IgD-negative memory B cell (primary cell): ENCODE data around the gene CCDC39. TPM values are rescaled to one million over a fixed set of nuclear protein-coding genes. Genes with fewer than 3 reads are reported as not detected.

ENCODE experiments used
- H3K27ac Mint-ChIP-seq, 3 donors: one replicate each; pipeline ENCODE4 v1.8.0; 2020 to 2022; ENCODE audit warnings: mild to moderate bottlenecking in 3 of 3, mixed read lengths in 3 of 3, moderate library complexity in 1 of 3
- H3K27me3 Mint-ChIP-seq: one replicate; pipeline ENCODE4 v1.8.0; 2021; ENCODE audit warnings: mixed read lengths
- H3K36me3 Mint-ChIP-seq: one replicate; pipeline ENCODE4 v1.8.0; 2020; ENCODE audit warnings: mild to moderate bottlenecking, mixed read lengths
- H3K4me1 Mint-ChIP-seq, 3 donors: one replicate each; pipeline ENCODE4 v1.8.0; 2020 to 2022; ENCODE audit warnings: mixed read lengths in 3 of 3, mild to moderate bottlenecking in 1 of 3
- H3K4me3 Mint-ChIP-seq, 4 donors: one replicate each; pipeline ENCODE4 v1.8.0; 2020 to 2022; ENCODE audit warnings: mild to moderate bottlenecking in 4 of 4, mixed read lengths in 4 of 4, moderate library complexity in 3 of 4
- H3K9me3 Mint-ChIP-seq, 3 donors: one replicate each; pipeline ENCODE4 v1.8.0; 2020 to 2021; ENCODE audit warnings: mixed read lengths in 3 of 3, mild to moderate bottlenecking in 1 of 3
- polyA plus RNA-seq: library from polyadenylated mRNA; unstranded; fragments of 300-500 nt; fragmentation: Illumina TruSeq; gene quantifications from one replicate; pipeline ENCODE4 v1.2.3, GENCODE V29; 2021

Gene CCDC39
- polyA plus RNA-seq, result not detected

- Mint-ChIP-seq H3K9me3 (peaks cover 0 to 9% (median 7%) of the 10 kb centered on the region in 3 donors), H3K4me3 (peak within 1 kb of the TSS; percentile 76 to 95 (median 88)), H3K27ac (peak within 1 kb of the TSS in 1 of 3 donors; percentile 13), H3K4me1 (peaks cover 11 to 20% (median 18%) of the 10 kb centered on the region in 3 donors), H3K27me3 (peaks cover 34% of the 10 kb centered on the region), H3K36me3 (no peaks in the 10 kb centered on the region)
These were observed at the start of gene CCDC39 for GRCh38 chr3:180679178-180680096. Gene CCDC39 (minus strand): TSS chr3:180679489. CDS start chr3:180679380, 109 bp downstream.

- no peaks in the 10 kb centered on the region for H3K27me3 Mint-ChIP-seq
- no peak overlapping the region for H3K4me3 Mint-ChIP-seq
- no peak overlapping the region for H3K27ac Mint-ChIP-seq
- H3K36me3 Mint-ChIP-seq, result no peaks in the 10 kb centered on the region
- H3K9me3 Mint-ChIP-seq, result peaks cover 0 to 5% (median 0%) of the 10 kb centered on the region in 3 donors
- no peaks in the 10 kb centered on the region for H3K4me1 Mint-ChIP-seq
These were observed 40.7 kb upstream of the CCDC39 start for GRCh38 chr3:180720012-180720411.

- H3K27ac Mint-ChIP-seq, result no peak overlapping the region
- H3K9me3 Mint-ChIP-seq, result peaks cover 0 to 5% (median 0%) of the 10 kb centered on the region in 3 donors
- no peaks in the 10 kb centered on the region for H3K27me3 Mint-ChIP-seq
- no peaks in the 10 kb centered on the region for H3K4me1 Mint-ChIP-seq
- no peaks in the 10 kb centered on the region for H3K36me3 Mint-ChIP-seq
- no peak overlapping the region for H3K4me3 Mint-ChIP-seq
These were observed 28.6 kb upstream of the CCDC39 start for GRCh38 chr3:180707896-180708295.

- Mint-ChIP-seq H3K27ac (no peak overlapping the region), H3K36me3 (no peaks in the 10 kb centered on the region), H3K4me3 (no peak overlapping the region), H3K27me3 (no peaks in the 10 kb centered on the region), H3K9me3 (peaks cover 0 to 5% (median 4%) of the 10 kb centered on the region in 3 donors), H3K4me1 (no peaks in the 10 kb centered on the region)
These were observed 26.3 kb upstream of the CCDC39 start for GRCh38 chr3:180705619-180706018.

- no peak overlapping the region for H3K4me3 Mint-ChIP-seq
- peaks cover 0 to 5% (median 4%) of the 10 kb centered on the region in 3 donors for H3K9me3 Mint-ChIP-seq
- no peaks in the 10 kb centered on the region for H3K27me3 Mint-ChIP-seq
- H3K27ac Mint-ChIP-seq, result no peak overlapping the region
- H3K4me1 Mint-ChIP-seq, result no peaks in the 10 kb centered on the region
- H3K36me3 Mint-ChIP-seq, result no peaks in the 10 kb centered on the region
These were observed 25.2 kb upstream of the CCDC39 start for GRCh38 chr3:180704532-180704931.

- H3K9me3 Mint-ChIP-seq, result peaks cover 0 to 5% (median 4%) of the 10 kb centered on the region in 3 donors
- H3K4me3 Mint-ChIP-seq, result no peak overlapping the region
- peaks cover 3% of the 10 kb centered on the region for H3K27me3 Mint-ChIP-seq
- H3K4me1 Mint-ChIP-seq, result no peaks in the 10 kb centered on the region
- H3K27ac Mint-ChIP-seq, result no peak overlapping the region
- no peaks in the 10 kb centered on the region for H3K36me3 Mint-ChIP-seq
These were observed 21.7 kb upstream of the CCDC39 start for GRCh38 chr3:180700941-180701340.

- Mint-ChIP-seq H3K27ac (no peak overlapping the region), H3K36me3 (no peaks in the 10 kb centered on the region), H3K27me3 (peaks cover 6% of the 10 kb centered on the region), H3K9me3 (peaks cover 0 to 4% (median 0%) of the 10 kb centered on the region in 3 donors), H3K4me1 (no peaks in the 10 kb centered on the region), H3K4me3 (no peak overlapping the region)
These were observed 19.5 kb upstream of the CCDC39 start for GRCh38 chr3:180698760-180699270.

- Mint-ChIP-seq H3K9me3 (peaks cover 0 to 2% (median 0%) of the 10 kb centered on the region in 3 donors), H3K4me1 (no peaks in the 10 kb centered on the region), H3K36me3 (peaks cover 1% of the 10 kb centered on the region), H3K27ac (no peak overlapping the region), H3K27me3 (peaks cover 10% of the 10 kb centered on the region), H3K4me3 (no peak overlapping the region)
These were observed 15.0 kb upstream of the CCDC39 start for GRCh38 chr3:180694321-180694720.

- Mint-ChIP-seq H3K9me3 (peaks cover 0 to 2% (median 0%) of the 10 kb centered on the region in 3 donors), H3K4me3 (no peak overlapping the region), H3K4me1 (no peaks in the 10 kb centered on the region), H3K27ac (no peak overlapping the region), H3K36me3 (peaks cover 1% of the 10 kb centered on the region), H3K27me3 (peaks cover 10% of the 10 kb centered on the region)
These were observed 14.4 kb upstream of the CCDC39 start for GRCh38 chr3:180693656-180694055.

GRCh38 chr3:180690061-180690460 lies 10.8 kb upstream of the CCDC39 start:
- peaks cover 1% of the 10 kb centered on the region for H3K36me3 Mint-ChIP-seq
- no peaks in the 10 kb centered on the region for H3K4me1 Mint-ChIP-seq
- no peak overlapping the region for H3K27ac Mint-ChIP-seq
- peaks cover 0 to 2% (median 0%) of the 10 kb centered on the region in 3 donors for H3K9me3 Mint-ChIP-seq
- H3K4me3 Mint-ChIP-seq, result no peak overlapping the region
- H3K27me3 Mint-ChIP-seq, result peaks cover 11% of the 10 kb centered on the region

GRCh38 chr3:180684807-180685206 lies 5.5 kb upstream of the CCDC39 start:
- no peak overlapping the region for H3K4me3 Mint-ChIP-seq
- H3K4me1 Mint-ChIP-seq, result peaks cover 4% of the 10 kb centered on the region in 3 donors
- no peak overlapping the region for H3K27ac Mint-ChIP-seq
- H3K9me3 Mint-ChIP-seq, result peaks cover 0 to 6% (median 0%) of the 10 kb centered on the region in 3 donors
- peaks cover under 1% of the 10 kb centered on the region for H3K36me3 Mint-ChIP-seq
- peaks cover 17% of the 10 kb centered on the region for H3K27me3 Mint-ChIP-seq

- peaks cover 0 to 6% (median 0%) of the 10 kb centered on the region in 3 donors for H3K9me3 Mint-ChIP-seq
- H3K27me3 Mint-ChIP-seq, result peaks cover 27% of the 10 kb centered on the region
- peak overlapping the region in 1 of 3 donors; percentile 12 for H3K27ac Mint-ChIP-seq
- H3K4me1 Mint-ChIP-seq, result peaks cover 10 to 12% (median 12%) of the 10 kb centered on the region in 3 donors
- no peaks in the 10 kb centered on the region for H3K36me3 Mint-ChIP-seq
- H3K4me3 Mint-ChIP-seq, result no peak overlapping the region
These were observed 4.5 kb upstream of the CCDC39 start for GRCh38 chr3:180683816-180684215.

GRCh38 chr3:180680097-180680430 lies 775 bp upstream of the CCDC39 start:
- Mint-ChIP-seq H3K4me1 (peaks cover 11 to 20% (median 18%) of the 10 kb centered on the region in 3 donors), H3K4me3 (peak overlapping the region; percentile 76 to 95 (median 88)), H3K9me3 (peaks cover 0 to 9% (median 6%) of the 10 kb centered on the region in 3 donors), H3K27me3 (peaks cover 33% of the 10 kb centered on the region), H3K27ac (peak overlapping the region in 1 of 3 donors; percentile 13), H3K36me3 (no peaks in the 10 kb centered on the region)

- Mint-ChIP-seq H3K4me3 (peak overlapping the region in 3 of 4 donors; percentile 24 to 95 (median 76)), H3K4me1 (peaks cover 11 to 20% (median 18%) of the 10 kb centered on the region in 3 donors), H3K9me3 (peaks cover 0 to 9% (median 5%) of the 10 kb centered on the region in 3 donors), H3K27ac (no peak overlapping the region), H3K27me3 (peaks cover 34% of the 10 kb centered on the region), H3K36me3 (no peaks in the 10 kb centered on the region)
These were observed 1.1 kb downstream of the CCDC39 start for GRCh38 chr3:180678231-180678630.

- H3K4me1 Mint-ChIP-seq, result no peaks in the 10 kb centered on the region
- H3K27ac Mint-ChIP-seq, result no peak overlapping the region
- no peaks in the 10 kb centered on the region for H3K9me3 Mint-ChIP-seq
- H3K27me3 Mint-ChIP-seq, result peaks cover 9% of the 10 kb centered on the region
- no peak overlapping the region for H3K4me3 Mint-ChIP-seq
- H3K36me3 Mint-ChIP-seq, result no peaks in the 10 kb centered on the region
These were observed 17.8 kb downstream of the CCDC39 start for GRCh38 chr3:180661444-180661843.
